Uterus (tissue), 4 donors: Measurements from ENCODE around the gene TCAF1. TPM values are rescaled to one million over a fixed set of nuclear protein-coding genes. Genes with fewer than 3 reads are reported as not detected.
"Not testable (repeated sequence)": the region's sequence is repeated elsewhere in the genome, so short reads cannot be mapped to it uniquely, and the experiment has no call there.

ENCODE experiments used
- DNase-seq, 2 donors: peaks; one replicate each; pipeline ENCODE4 v3.0.0-alpha.2; 2019 to 2020
- H3K27ac ChIP-seq, 2 donors: fragments of 200-600 bp; sonication (generic); 1 replicate in 1 of 2; 2 replicates in 1 of 2; pipeline ENCODE4 v1.5.1; 2016 to 2018
- H3K27me3 ChIP-seq, 2 donors: fragments of 200-600 bp; sonication (generic); one replicate each; pipeline ENCODE4 v1.5.1; 2018 to 2019; ENCODE audit warnings: control low read depth in 1 of 2
- H3K36me3 ChIP-seq, 2 donors: fragments of 200-600 bp; sonication (generic); one replicate each; pipeline ENCODE4 v1.5.1; 2019; ENCODE audit warnings: control low read depth in 1 of 2
- H3K4me1 ChIP-seq, 2 donors: fragments of 200-600 bp; sonication (generic); one replicate each; pipeline ENCODE4 v1.5.1; 2018 to 2019; ENCODE audit warnings: control low read depth in 1 of 2
- H3K4me3 ChIP-seq, 2 donors: fragments of 200-600 bp; sonication (generic); 1 replicate in 1 of 2; 2 replicates in 1 of 2; pipeline ENCODE4 v1.5.1; 2018 to 2019; ENCODE audit warnings: mild to moderate bottlenecking in 1 of 2
- H3K9me3 ChIP-seq, 2 donors: fragments of 200-600 bp; sonication (generic); one replicate each; pipeline ENCODE4 v1.5.1; 2019; ENCODE audit warnings: control low read depth in 1 of 2
- CTCF ChIP-seq, 4 experiments: fragments of 200-600 bp in 2 of 4; fragments of 450-650 bp in 2 of 4; sonication (generic) in 2 of 4; IDR thresholded peaks; one replicate each; pipeline ENCODE4 v1.5.1; 2016 to 2019; ENCODE audit warnings: antibody characterized with exemption in 4 of 4, mild to moderate bottlenecking in 2 of 4, moderate library complexity in 1 of 4
- intact Hi-C: fragments of 100-400 bp; cut with DNase I; formaldehyde crosslinking; loops from one replicate; pipeline ENCODE4 v1.15.1; 2023; ENCODE audit warnings: low total_unique reads
- total RNA-seq, 4 donors: library from RNA; depleted of rRNA in 3 of 4; stranded (reverse); fragments of >200 nt in 3 of 4; gene quantifications; one replicate each; pipeline versions ENCODE4 v1.1.0 to v1.2.4, GENCODE V29; 2014 to 2023
- donor health status: DM: yes; HTN: yes; CAD: no.

The TCAF1 gene
- total RNA-seq, 4 donors from 2014 or later, result 12.3 to 137 (median 46.6) TPM

DNA sequence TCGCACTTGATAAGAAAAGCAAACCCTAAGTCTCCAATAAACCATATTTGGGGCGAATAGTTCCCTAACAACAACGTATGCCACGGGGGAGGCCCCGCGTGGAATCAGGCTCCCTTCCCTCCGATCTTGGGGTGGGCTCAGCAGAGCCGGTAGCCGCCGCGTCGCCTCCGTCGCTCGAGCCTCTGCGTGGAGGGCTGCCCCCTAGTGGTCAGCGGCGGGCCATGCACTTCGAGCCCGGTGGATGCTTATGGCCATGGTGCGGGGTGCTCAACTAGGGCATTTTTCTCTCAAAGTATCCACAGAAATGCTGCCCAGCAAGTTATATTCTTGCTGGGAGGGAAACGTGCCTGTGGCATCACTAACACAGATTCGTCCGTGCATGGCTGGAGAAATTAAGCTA lies 64.8 kb downstream of the TCAF1 start:
- H3K27ac ChIP-seq, result peak overlapping the region in 1 of 2 donors; percentile 58
- H3K9me3 ChIP-seq, intact Hi-C loops, H3K4me1 ChIP-seq, H3K27me3 ChIP-seq, H3K36me3 ChIP-seq, H3K4me3 ChIP-seq: not testable (repeated sequence)
- DNase-seq, result peak; percentile 87 to 93
- peak in 2 of 4 experiments; percentile 50 to 68 for TF ChIP-seq CTCF (IDR thresholded peaks at IDR 0.05)

DNA sequence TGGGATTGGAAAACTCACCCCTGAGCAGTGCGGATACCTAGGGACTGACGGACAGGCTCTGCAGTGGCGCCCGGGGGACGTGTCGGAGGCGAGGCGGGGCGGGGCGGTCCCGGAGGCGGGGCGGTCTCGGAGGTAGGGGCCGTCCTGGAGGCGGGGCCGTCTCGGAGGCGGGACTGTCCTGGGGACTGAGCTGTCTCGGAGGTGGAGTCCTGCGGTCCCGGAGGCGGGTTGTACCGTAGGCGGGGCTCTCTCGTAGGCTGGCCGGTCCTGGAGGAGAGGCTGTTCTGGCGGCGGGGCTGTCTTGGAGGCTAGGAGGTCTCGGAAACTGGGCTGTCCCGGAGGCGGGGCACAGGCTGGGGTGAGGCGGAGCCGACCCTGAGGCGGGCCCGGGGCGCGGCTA lies 65.4 kb downstream of the TCAF1 start:
- H3K36me3 ChIP-seq, H3K27me3 ChIP-seq, intact Hi-C loops, H3K9me3 ChIP-seq, H3K4me1 ChIP-seq: not testable (repeated sequence)
- H3K27ac ChIP-seq, result peak overlapping the region in 1 of 2 donors; percentile 77
- peak; percentile 94 to 95 for DNase-seq
- H3K4me3 ChIP-seq, result peak overlapping the region in 1 of 2 donors; percentile 46

DNA sequence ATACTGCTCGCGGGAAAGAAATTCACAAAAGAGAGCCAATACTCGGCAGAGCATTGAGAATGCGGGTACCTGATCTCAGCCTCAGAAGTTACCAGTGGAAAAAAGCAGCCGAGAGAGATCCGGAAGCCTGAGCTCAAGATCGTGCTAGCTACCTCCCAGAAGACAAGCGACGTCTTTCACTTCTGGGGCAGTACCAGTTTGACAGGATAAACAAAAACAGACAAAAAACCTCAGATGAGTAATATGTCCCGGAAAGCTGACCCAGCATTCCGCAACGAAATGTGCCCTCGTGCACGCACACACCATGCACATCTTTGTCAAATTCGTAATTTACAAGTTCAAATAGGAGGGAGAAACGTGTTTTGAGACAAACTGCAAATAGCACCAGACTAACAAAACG lies 65.9 kb downstream of the TCAF1 start:
- H3K27ac ChIP-seq, H3K36me3 ChIP-seq, H3K27me3 ChIP-seq, DNase-seq, H3K4me3 ChIP-seq, H3K4me1 ChIP-seq, intact Hi-C loops, H3K9me3 ChIP-seq: not testable (repeated sequence)

DNA sequence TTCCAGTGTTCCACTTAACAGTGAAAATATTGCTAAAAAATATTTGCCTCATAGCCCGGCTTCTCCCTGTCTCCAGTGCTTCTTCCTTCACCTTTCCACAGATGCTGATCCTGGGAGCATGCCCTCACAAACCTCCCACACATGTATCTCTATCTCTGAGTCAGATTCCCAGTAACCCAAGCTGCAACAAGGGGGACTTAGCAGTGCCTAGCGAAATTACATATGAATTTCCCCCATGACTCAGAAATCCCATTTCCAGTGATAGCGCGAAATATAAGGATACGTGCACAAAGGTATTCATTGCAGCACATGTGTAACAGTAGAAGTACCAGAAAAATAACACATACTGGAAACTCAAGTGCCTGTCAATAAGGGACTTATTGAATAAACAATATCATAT lies 75.4 kb downstream of the TCAF1 start:
- H3K4me1 ChIP-seq, H3K27ac ChIP-seq, H3K9me3 ChIP-seq, intact Hi-C loops, H3K4me3 ChIP-seq, DNase-seq, H3K36me3 ChIP-seq, H3K27me3 ChIP-seq: not testable (repeated sequence)

- DNase-seq, H3K9me3 ChIP-seq, intact Hi-C loops, H3K27me3 ChIP-seq, H3K4me1 ChIP-seq, H3K36me3 ChIP-seq, H3K27ac ChIP-seq, H3K4me3 ChIP-seq: not testable (repeated sequence)
Measured at GRCh38 chr7:143824295-143825135, 77.5 kb downstream of the TCAF1 start.

GRCh38 chr7:143823634-143824294 lies 78.2 kb downstream of the TCAF1 start:
- H3K4me3 ChIP-seq, DNase-seq, intact Hi-C loops, H3K27me3 ChIP-seq, H3K9me3 ChIP-seq, H3K36me3 ChIP-seq, H3K27ac ChIP-seq, H3K4me1 ChIP-seq: not testable (repeated sequence)

DNA sequence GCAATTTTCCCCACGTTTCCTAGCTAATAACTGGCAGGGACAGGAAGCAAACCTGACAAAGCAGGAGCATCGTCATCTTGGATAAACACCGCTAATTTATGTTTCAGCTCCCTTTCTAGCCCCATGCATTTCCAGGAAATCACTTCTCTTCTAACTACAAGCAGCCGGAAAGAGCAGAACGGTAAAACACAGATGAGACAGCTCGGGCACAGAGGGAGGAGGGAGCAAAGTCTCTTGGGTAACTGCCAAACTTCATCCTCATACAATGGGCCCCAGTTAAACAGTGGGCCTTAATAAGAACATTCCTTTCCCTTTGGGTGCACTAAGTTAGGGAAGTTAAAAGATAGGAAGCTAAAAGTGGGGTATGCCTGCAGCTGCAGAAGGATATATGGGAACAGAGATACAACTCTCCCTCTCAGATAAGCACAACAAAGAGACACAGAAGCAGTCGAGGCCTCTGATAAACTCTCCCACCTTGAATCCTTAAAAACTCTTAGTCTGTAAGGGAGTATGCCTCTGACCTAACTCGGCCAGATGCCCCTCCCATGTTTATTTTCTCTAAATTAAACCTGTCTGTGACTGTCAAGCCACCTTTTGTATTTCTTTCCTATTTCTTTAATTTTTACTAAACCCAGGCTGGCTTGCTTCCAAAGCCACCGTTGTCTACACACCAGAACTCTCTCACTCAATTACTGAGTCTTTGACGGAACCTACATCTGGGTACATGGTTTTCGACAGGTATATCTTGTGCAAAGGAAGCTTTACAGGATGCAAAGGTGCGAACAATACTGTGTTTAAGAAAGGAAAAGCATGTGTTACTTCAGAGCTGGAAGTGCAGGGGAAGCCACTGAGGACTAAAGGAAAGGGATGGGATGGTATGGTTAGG lies 80.3 kb downstream of the TCAF1 start:
- intact Hi-C loops, result not testable (repeated sequence)

DNA sequence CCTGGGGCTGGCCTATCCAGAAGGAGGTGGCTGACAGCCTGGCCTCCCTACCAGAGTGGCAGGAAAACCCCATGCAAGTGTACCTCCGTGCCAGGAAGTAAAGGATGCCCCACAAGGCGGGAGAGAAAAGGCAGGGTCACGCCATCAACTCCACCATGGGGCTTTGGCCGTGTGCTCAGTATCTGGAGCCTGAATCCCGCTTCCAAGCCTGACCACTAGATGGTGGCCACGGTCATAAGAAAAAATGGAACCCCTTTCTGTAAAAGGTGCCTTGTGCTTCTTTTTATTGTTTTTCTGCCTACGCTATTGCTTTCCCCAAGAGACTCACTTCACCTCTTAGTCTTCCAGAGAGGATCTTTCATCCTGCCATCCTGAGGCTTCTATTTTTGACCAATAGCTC lies 84.1 kb downstream of the TCAF1 start:
- H3K36me3 ChIP-seq, intact Hi-C loops, H3K27ac ChIP-seq, H3K27me3 ChIP-seq, H3K4me3 ChIP-seq, H3K4me1 ChIP-seq, H3K9me3 ChIP-seq, DNase-seq: not testable (repeated sequence)

More for the DNA sequence above, 80.3 kb downstream of the TCAF1 start:
- not testable (repeated sequence) for H3K27me3 ChIP-seq, H3K4me3 ChIP-seq, H3K36me3 ChIP-seq, H3K27ac ChIP-seq, DNase-seq, H3K9me3 ChIP-seq, H3K4me1 ChIP-seq

GRCh38 chr7:143816471-143817133 lies 85.4 kb downstream of the TCAF1 start:
- H3K27me3 ChIP-seq, H3K9me3 ChIP-seq, H3K36me3 ChIP-seq, H3K4me3 ChIP-seq, DNase-seq, H3K27ac ChIP-seq, H3K4me1 ChIP-seq, intact Hi-C loops: not testable (repeated sequence)

DNA sequence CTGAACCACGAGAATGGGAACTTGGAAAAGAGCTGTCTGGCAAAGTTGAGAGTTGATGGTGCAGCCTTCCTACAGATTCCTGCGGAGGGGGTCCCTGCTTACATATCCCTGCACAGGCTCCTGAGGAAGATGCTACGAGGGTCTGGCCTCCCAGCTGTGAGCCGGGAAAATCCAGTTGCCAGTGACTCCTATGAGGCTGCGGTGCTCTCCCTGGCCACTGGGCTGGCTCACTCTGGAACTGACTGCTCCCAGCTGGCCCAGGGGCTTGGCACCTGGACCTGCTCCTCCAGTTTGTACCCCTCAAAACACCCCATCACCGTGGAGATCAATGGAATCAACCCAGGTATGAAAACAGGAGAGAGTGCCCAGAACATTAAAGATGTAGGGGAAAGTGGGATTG lies 91.3 kb downstream of the TCAF1 start:
- H3K36me3 ChIP-seq, DNase-seq, H3K9me3 ChIP-seq, H3K4me3 ChIP-seq, intact Hi-C loops, H3K4me1 ChIP-seq, H3K27ac ChIP-seq, H3K27me3 ChIP-seq: not testable (repeated sequence)

DNA sequence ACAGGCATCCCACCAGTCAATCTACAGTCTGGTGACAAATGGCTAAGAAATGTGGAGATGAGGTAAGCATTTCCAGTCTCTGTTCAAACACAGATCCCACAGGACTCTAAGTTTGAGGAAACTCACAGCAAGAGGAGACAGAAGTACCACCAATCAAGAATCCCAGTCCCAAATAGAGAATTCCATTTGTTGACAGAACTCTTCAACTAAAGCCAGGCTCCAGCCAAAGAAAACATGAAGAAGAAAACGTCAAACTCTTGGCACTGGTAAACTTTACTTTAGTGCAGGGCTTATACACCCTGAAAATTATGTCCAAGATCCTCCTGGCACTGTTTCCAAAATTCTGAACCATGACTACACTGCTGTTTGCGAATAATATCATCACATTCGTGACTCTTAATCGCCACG lies 95.3 kb downstream of the TCAF1 start:
- intact Hi-C loops, DNase-seq, H3K9me3 ChIP-seq, H3K27me3 ChIP-seq, H3K4me1 ChIP-seq, H3K36me3 ChIP-seq, H3K4me3 ChIP-seq, H3K27ac ChIP-seq: not testable (repeated sequence)
